HG03025 (cell line): Measurements from ENCODE around the gene HOXC10.

Experiments used
- ATAC-seq: cut with Tn5 transposase; IDR thresholded peaks from one replicate; pipeline ENCODE4 v1.9.1; 2021; ENCODE audit warnings: mild to moderate bottlenecking, moderate library complexity; ENCODE audit not compliant: unreplicated experiment, low FRiP score

The HOXC10 gene

DNA sequence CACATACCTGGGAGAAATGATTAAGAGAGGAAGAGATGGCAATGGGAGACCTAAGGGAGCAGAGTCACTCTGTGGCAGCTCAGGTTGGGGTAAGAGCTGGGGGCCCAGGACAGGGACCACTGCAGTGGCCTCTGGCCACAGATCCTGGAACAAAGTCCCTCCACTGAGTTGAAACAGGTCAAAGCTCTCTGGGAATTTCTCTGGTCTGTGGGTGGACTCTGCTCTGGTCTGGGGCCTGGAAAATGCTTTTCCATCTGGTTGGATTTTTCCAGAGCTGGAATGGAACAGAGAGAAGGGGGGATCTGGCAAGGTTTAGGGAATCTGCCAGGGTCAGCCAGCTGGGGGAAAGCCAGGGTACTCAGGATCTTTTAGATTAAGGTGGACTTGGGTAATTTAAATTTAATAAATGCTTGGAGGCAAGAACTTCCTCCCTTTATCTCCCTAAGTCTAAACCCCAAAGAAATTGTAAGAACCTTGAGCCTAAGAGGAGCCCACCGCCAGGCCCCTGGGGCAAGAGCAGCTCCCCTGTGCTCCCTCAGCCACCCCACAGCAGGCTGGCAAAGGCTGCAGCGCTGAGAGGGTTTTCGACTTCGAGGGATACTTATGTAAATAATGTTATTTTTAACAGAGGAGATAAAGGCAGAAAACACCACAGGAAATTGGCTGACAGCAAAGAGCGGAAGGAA, 3.7 kb downstream of the HOXC10 start:
- no peak for ATAC-seq

DNA sequence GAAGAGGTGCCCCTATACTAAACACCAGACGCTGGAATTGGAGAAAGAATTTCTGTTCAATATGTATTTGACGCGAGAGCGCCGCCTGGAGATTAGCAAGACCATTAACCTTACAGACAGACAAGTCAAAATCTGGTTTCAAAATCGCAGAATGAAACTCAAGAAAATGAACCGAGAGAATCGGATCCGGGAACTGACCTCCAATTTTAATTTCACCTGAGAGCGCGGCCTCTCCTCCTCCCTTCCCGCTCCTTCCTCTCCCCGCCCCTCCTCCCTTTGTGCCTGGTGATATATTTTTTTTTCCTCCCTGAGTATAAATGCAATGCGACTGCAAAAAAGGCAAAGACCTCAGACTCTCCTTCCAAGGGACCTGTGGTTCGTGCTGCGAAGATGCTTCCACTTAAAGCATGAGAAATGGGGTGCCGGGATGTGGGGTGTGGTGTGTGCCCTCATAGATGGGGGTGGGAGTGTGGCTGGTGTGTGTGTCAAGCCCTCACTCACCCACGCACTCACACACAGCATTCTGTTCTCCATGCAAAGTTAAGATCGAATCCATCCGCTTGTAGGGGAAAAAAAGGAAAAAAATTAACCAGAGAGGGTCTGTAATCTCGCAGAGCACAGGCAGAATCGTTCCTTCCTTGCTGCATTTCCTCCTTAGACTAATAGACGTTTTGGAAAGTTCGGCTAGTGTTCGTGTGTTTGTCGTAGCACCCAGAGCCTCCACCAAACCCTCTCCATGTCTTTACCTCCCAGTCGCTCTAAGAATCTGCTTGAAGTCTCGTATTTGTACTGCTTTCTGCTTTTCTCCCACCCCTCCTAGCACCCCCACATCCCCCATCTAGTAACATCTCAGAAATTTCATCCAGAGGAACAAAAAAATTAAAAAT, 4.5 kb downstream of the HOXC10 start:
- no peak for ATAC-seq

DNA sequence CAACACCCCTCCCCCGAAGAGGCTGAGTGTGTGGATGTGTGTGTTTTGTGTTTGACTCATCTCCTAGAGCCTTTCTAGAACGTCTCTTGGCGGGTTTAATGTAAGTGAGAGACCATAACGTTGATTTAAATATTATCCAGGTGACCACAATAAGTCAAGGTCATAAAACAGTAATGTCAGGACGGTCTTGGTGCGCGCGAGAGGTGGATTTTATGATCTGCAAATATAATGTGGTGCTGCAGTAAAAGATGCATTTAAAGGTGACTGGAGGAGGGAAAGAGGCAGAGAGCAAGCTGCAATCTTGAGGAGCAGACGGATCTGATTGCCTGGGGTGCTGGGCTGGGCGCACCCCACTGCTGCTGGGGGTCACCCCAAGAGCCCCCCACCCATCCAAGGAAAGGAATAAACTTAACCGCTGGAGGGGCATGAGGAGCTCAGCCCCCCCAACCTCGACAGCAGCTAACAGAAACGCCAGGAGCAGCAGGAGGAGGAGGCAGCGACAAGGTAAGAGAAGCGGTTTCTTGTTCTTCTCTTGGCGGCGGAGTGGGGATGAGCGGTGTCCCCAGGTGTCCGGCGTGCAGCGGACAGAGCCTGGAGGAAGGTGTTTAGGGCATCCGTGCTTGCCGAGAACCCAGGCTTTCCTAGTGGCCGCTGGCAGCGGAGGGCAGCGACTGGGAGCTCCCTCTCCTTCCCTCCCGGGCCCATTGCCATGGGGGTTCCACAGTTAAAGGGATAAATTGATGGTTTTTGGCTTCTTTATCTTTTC, 5.5 kb downstream of the HOXC10 start:
- no peak for ATAC-seq

DNA sequence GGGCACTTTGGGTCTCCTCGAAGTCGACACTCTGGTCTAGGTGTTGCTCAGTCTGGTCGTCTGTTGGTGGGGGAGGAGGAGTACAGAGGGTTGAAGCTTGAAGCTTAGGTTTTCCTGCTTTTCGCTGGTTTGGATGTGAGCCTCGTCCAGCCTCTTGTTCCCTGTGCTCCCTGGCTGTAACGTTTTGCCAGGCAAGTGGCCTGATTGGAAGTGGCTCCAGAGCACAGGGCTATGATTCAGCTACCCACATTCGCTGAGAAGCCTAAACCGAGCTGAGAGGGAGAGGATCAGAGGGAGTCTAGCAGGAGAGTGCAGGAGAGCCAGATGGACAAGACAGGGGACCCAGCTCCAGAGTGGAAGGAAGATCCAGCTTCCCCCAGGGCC, 6.1 kb downstream of the HOXC10 start:
- no peak for ATAC-seq

DNA sequence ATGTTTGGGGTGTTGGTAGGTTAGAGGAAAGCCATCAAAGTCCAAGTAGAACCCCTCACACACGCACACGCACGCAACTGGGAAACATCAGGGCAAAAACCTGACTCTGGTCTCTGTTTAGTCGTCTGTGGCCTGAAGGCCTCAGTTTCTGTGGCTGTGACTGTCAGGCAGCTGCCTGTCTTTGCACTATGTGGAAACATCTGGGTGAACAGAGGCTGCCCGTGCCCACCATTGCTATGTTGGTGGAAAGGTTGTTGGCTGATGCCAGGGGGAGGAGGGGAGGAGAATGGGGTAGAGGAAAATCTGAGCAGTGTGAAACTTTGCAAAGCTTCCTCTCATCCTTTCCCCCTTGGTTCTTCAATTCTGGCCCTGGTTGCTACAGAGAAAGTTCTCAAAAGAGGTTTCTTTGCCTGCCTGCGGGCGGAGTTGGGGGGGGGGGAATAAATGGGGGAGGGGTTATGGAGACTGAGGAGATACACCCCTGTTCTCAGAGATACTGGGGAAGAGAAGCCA, 7.5 kb downstream of the HOXC10 start:
- no peak for ATAC-seq

DNA sequence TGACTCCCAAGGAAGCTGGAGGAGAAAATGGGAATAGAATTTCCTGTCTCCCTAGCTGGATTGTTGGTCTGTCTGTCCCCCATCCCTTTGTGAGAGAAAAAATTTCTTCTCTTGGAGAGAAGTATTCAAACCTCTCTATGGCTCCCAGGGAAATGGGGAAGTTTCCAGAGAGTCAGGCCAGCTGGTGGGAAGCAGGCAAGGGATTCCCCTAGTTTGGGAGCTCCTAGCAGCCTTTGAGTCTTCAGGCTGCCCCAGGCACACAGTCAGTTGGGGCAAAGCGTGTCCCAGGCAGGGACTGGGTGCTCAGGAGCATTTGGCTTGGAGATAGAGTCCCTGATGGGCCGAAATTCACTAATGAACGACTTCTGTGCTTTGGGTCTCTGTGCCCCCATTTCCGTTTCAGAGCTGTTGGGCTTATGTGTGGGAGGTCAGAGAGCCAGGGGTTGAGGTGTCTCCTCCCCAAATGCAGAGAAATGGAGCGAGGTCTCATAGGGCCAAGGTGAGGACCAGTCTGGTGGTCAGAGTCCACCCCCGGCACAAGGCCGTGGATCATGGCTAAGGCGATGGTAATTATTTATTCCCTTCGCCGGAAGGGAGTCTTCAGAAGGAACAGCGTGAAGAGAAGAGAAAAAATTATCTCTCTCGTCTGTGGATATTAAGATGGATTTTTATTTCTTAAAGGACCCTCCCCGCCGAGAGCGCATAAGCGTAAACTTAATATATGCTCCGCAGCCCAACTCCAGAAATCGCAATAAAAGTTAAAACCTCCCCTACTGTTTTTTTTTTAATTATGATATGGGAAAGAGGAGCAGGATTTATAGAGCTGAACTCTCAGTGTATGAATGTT, 8.4 kb downstream of the HOXC10 start:
- ATAC-seq = no peak

DNA sequence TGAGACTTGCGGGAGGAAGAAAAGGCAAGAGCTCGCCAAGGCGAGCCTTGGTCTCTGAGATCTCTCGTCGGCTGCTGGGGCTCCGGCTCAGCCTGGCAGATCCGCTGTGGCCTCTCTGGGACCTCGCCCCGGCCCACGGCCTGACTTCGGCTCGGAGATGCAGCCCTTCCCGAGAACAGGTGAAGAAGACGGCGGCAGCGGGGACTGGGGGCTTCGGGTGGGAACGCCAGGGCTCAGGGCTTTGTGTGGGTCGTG, 9.0 kb downstream of the HOXC10 start:
- no peak for ATAC-seq

DNA sequence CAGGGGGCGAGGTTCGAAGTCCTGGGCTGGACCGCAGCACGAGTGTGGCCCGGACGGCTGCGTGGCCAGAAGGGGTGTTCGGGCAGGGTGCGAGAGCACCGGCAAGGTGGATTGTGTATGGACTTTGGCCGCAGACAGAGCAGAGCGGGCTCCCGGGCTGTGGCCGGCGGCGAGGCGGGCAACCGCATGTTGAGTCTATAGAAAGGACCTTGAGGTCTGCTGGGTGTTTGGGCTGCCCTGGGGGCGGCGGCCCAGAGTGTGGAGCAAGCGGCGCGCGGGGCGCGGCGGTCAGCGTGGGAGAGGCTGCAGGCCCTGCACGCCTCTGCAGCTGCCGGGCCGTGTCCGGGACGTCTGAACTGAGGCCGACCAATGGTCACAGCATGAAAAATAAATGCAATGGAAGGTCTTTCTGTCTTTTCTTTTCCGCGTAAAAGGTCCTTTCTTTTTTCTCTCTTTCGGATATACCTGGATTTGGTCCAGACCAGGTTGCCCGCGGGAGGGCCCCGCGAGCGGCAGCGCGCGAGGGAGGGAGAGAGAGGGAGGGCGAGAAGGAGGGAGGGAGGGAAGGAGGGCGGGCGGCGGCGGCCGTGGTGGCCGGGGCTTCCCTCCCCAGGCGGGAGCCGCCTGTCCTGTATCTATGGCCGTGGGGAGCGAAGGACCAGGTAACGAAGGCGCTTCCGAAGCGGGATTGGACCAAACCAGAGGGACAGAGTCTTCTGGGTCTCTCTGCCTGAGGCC, 9.5 kb downstream of the HOXC10 start:
- no peak for ATAC-seq

DNA sequence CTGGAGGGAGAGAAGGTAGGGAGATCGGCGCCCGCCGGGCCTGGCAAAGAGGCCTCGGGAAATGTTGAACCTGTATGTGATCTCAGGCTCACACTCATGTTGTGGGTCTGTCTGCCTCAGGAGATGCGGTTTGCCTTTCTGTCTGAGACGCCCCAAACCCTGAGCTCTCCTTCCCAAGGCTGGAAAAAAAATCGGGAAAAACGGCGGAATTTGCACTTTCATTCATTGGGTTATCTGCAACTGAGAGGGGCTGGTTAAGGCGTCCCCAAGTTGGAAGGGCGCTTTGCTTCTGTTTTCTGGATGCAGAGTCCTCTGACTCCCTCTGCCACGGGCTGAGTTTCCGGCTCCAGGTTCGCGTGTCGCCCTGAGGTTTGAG, 10.0 kb downstream of the HOXC10 start:
- ATAC-seq = no peak

DNA sequence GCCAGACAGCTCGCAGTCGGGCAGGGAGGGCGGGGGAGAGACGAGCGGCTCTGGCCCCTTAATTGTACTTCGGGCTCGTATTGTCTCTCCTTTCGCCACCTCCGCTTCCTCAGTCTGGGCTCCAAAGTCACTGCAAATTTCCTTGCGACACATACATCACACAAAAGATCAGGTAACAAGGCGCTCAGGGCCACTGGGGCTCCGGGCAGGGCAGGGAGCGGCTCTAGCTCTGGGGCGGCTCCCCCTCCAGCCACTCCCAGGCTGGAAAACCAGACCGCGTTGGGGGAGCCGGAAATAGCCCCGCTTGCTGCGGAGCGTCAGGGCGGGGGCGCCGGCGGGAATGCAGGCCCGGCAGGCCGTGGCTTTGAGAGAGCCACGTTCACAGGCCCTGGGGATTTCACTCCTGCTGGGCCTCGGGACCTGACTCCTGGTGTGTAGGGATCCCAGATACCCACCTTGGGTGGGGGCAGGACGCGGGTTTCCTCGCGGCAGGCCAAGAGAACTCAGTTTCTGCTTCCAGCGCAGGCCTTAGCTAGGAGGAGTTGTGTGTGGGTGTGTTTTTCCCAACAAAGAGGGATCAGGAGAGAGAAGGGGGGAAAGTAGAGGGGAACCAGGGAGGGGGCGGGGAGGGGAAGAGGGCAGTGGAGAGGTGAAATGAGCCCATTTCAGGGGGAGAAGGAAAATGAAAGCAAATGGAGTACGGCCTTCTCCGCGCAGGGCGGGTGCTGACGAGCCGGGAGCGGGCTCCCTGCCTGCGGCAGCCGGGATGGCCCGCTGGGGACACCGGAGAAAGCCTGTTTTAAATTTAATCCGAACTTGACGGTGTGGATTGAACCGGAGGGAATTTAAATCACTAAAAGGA, 10.7 kb downstream of the HOXC10 start:
- ATAC-seq = no peak

DNA sequence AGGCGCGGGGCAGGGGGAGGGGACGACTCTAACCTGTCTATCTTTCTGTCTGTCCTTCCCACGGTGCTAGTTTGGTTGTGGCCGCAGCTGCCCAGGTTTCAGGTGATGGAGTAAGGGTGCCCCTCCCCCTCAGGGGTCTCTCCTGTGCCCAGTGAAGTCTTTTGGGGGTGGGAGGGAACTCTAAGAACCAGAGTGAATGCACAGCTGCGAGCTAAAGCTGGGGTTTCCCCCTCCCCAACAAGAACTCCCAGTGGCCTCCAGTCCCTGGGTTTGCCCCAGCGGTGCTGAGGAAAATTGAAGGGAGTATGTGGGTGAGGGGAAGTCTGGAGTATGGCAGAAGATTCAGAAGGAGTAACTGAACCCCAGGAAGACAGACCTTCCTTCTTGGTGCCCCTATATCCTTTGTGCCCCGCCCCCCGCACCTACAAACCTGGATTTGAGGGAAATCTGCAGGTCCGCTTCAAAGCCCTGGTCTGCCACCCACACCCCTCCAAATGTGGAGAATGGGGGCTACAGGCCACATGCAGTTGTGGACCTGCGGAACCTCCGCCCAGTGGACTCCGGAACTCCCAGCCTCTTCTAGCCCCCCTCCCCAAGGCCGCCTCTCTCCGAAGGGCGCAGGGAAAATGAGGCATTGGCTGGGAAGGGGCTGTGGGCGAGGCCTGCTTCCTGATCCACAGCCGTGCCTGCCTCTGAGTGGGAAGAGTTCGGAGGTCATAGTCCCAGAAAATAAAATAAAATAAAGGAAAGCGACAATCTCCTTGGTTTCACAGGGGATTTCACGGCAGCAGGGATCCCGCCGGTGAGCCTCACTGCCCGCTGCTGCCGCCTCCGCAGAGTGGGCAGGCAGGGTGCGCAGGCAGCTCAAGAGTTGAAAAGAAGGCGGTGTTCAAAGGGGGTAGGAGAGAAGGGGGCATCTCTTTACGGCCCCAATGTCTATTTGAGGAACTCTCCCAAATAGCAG, 11.6 kb downstream of the HOXC10 start:
- no peak for ATAC-seq

DNA sequence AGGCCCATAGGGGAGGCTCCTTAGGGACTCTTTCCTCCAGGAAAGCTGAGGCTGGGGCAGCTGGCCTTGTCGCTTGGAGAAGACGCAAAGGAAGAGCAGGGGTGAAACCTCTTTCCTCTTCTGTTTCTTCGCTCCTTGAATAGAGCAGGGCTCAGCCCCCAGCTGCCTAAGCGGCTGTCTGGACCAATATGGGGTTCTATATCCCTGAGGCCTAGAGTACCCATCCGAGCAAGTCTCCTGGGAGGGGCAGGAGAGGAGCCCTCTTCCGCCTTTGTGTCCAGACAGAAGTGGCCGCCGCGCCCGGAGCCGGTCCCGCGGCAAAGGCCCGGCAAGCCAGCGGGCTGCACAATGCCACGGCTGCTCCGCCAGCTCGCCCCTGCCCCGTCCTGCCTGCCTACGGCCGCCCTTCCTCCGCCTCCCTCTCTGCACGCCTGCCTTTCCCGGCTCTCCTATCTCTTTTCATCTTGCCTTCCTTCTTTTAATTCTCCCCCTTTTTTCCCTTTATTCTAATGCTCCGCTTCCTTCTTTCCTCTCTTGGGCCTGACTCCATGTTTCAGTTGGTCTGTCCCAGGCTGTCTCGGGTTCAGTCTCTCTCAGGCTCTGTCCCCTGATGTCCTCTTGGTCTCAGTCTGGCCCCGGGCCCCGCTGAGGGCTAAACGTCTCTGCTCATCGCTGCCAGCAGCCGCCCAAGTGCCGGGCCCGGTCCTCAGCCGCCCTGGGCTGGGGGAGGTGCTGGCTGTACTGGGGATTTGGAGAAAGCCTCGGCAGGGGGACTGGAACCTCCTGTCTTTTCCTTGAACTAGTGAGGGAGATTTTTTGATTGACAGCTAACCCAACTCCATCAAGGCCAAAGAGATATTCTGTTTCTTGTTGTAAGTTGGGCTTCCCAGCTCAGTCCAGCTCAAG, 12.5 kb downstream of the HOXC10 start:
- ATAC-seq = no peak

DNA sequence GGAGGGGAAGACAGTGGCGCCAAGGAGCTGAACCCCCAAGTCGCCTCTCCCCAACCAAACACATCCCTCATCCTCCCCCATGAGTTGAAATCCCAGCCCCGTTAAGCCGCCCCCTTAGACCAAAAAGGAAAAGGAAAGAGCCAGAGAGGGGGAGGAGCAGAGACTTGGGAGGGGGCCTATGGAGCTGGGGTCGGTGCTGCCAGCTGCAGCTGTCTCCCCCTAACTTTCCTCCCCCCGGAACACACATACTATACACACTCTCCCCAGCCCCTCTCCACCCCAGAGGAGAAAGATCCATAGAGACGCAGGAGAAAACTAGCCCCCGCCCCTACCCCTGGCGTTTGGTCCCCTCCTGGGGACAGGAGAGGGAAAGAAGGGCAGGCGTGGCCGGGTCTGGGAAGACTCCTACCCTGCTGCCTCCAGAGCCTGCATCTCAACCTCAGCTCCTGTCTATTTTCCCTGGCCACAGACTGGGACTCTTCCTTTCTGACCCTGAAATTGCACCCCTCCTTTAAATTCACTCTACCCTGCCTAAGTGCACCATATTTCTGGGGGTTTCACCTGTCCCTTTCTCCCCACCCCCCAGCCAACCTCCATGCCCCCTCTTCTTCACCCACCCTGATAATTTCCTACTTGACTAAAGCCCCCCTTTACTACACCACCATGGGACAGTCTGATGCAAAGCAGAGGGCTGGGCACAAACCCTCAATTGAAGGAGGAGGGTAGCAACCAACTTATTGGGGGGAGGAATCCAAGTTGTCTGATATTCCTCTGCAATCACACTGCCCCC, 13.4 kb downstream of the HOXC10 start:
- no peak for ATAC-seq

DNA sequence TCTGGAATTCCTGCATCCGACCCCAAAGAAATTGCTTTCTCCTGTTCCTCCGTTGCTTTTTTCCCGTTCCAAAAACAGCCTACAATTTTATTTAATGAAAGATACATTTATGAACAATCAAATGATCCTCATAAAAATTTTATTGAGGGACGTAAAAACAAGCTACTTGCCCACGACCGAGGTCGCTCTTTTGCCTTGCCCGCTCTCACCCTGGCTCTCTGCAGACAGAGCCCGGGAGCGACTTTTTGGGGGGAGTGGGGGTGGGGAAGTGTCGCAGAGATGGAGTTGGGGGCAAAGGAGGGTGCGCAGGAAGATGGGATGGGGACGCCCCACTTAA, 13.9 kb downstream of the HOXC10 start:
- no peak for ATAC-seq

DNA sequence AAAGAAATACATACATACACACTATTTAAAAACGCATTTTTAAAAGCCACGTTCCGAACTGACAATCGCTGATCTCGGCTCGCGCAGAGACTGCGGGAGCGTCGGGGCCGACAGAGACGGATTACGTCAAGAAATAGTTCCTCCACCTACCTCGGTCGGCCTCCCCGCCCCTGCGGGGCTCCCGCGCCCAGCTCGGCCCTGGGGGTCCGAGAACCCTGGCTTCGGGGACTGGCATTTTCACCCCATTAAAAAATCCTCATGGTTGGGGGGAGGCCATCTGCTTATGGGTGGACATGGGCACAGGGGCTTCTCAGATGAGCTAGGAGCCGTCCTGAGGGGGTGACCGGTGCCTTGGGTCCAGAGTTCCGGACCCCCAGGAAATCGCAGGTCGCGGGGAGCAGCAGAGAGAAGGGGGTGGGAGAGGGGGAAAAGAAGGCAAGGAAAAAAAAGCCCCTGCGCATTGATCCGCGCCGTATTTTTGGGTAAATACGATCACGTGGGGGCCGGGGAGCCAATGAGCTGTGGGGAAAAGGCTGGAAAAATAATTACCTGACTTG, 14.7 kb downstream of the HOXC10 start:
- ATAC-seq = no peak
